ENCODE measurements around the gene IL16.

The IL16 gene

GRCh38 chr15:81254916-81255290, 58.2 kb downstream of the IL16 start:
- DNase-seq (ENCODE audit: low read depth in 2 of 2): no peak

- no peak for DNase-seq (ENCODE audit: low read depth in 2 of 2)
Observed at GRCh38 chr15:81255315-81255957, 58.8 kb downstream of the IL16 start.

- no peak for DNase-seq (ENCODE audit: low read depth in 2 of 2)
Observed at GRCh38 chr15:81255958-81256320, 59.3 kb downstream of the IL16 start.

GRCh38 chr15:81256916-81257315, 60.2 kb downstream of the IL16 start:
- no peak for DNase-seq (ENCODE audit: low read depth in 2 of 2)

- no peak for DNase-seq (ENCODE audit: low read depth in 2 of 2)
Observed at GRCh38 chr15:81257435-81257834, 60.8 kb downstream of the IL16 start.

GRCh38 chr15:81258455-81258854, 61.8 kb downstream of the IL16 start:
- DNase-seq (ENCODE audit: low read depth in 2 of 2): no peak

GRCh38 chr15:81259760-81260298, 63.1 kb downstream of the IL16 start:
- no peak for DNase-seq (ENCODE audit: low read depth in 2 of 2)

GRCh38 chr15:81261172-81261811, 64.6 kb downstream of the IL16 start:
- no peak for DNase-seq (ENCODE audit: low read depth in 2 of 2)

- DNase-seq (ENCODE audit: low read depth in 2 of 2): no peak
Observed at GRCh38 chr15:81263477-81263876, 66.8 kb downstream of the IL16 start.

GRCh38 chr15:81264072-81264857, 67.6 kb downstream of the IL16 start:
- no peak for DNase-seq (ENCODE audit: low read depth in 2 of 2)

- no peak for DNase-seq (ENCODE audit: low read depth in 2 of 2)
Observed at GRCh38 chr15:81265256-81265943, 68.7 kb downstream of the IL16 start.

GRCh38 chr15:81265944-81266775, 69.5 kb downstream of the IL16 start:
- peak; percentile 71 to 88 for DNase-seq (ENCODE audit: low read depth in 2 of 2)

GRCh38 chr15:81268340-81268739, 71.7 kb downstream of the IL16 start:
- DNase-seq (ENCODE audit: low read depth in 2 of 2): no peak

- no peak for DNase-seq (ENCODE audit: low read depth in 2 of 2)
Observed at GRCh38 chr15:81268881-81269601, 72.4 kb downstream of the IL16 start.

- DNase-seq (ENCODE audit: low read depth in 2 of 2): no peak
Observed at GRCh38 chr15:81270188-81270587, 73.5 kb downstream of the IL16 start.

- no peak for DNase-seq (ENCODE audit: low read depth in 2 of 2)
Observed at GRCh38 chr15:81270781-81271491, 74.3 kb downstream of the IL16 start.

- DNase-seq (ENCODE audit: low read depth in 2 of 2): no peak
Observed at GRCh38 chr15:81271761-81272644, 75.3 kb downstream of the IL16 start.

- DNase-seq (ENCODE audit: low read depth in 2 of 2): no peak
Observed at GRCh38 chr15:81273200-81273599, 76.5 kb downstream of the IL16 start.

- DNase-seq (ENCODE audit: low read depth in 2 of 2): no peak
Observed at GRCh38 chr15:81273855-81274254, 77.2 kb downstream of the IL16 start.
